Stimulated activated naive CD8-positive, alpha-beta T cell treated with anti-CD3 and anti-CD28 coated beads, Interleukin-15, amount 100 ng/mL, for 72 hours (primary cell): Measurements from ENCODE around the gene BABAM1.
"Not testable (repeated sequence)": the region's sequence is repeated elsewhere in the genome, so short reads cannot be mapped to it uniquely, and the experiment has no call there.

ENCODE experiments used
- ATAC-seq: fragments of 150-1000 bp; cut with Tn5 transposase; 2 replicates; pipeline ENCODE4 v1.10.0; 2021; ENCODE audit warnings: mild to moderate bottlenecking, moderate library complexity
- DNase-seq, 2 donors: peaks; one replicate each; pipeline ENCODE4 v3.0.0; 2021 to 2022
- H3K27ac Mint-ChIP-seq, 2 donors: one replicate each; pipeline ENCODE4 v1.8.0; 2022; ENCODE audit warnings: mild to moderate bottlenecking in 2 of 2, mixed read lengths in 2 of 2, moderate library complexity in 2 of 2
- H3K27me3 Mint-ChIP-seq: one replicate; pipeline ENCODE4 v1.8.0; 2022; ENCODE audit warnings: mixed read lengths
- H3K4me1 Mint-ChIP-seq: one replicate; pipeline ENCODE4 v1.8.0; 2022; ENCODE audit warnings: mild to moderate bottlenecking, mixed read lengths
- H3K4me3 Mint-ChIP-seq, 2 donors: one replicate each; pipeline ENCODE4 v1.8.0; 2022; ENCODE audit warnings: mild to moderate bottlenecking in 2 of 2, mixed read lengths in 2 of 2, moderate library complexity in 1 of 2
- H3K9me3 Mint-ChIP-seq, 2 donors: one replicate each; pipeline ENCODE4 v1.8.0; 2022; ENCODE audit warnings: mixed read lengths in 2 of 2

The BABAM1 gene

DNA sequence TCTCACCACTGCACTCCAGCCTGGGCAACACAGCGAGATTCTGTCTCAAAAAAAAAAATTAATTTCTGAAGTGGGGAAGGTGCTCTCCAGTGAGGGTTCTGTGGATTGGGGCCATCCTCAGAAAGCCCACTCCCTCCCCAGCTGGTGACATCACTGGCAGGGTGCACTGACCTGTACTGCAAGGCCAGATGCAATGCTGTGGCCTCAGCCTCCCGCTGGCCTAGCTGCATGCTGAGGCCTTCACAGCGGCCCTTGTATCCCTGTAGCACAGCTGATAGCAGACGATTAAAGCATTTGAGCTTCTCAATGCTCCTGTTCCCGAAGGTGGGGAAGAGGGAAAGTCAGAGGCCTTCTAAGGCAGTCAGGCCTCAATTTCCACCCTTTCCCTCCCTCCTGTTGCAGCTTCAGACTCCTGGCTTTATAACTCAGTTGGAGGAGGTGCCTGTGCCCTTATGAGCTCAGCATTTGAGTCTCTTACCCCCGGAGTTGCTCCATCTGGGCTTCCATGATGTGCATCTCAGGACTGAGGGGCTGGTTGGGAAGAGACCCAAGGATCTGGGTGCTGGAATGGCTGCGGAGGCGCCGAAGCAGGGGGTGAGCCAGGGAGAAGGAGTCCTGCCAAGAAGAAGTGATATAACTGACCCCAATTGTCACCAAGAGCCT lies 8.0 kb upstream of the BABAM1 start:
- no peak for DNase-seq

GRCh38 chr19:17259934-17260333 lies 7.3 kb upstream of the BABAM1 start:
- DNase-seq (no peak), ATAC-seq (no peak)
- Mint-ChIP-seq H3K27ac (no peak overlapping the region), H3K27me3 (peaks cover 8% of the 10 kb centered on the region), H3K9me3 (no peaks in the 10 kb centered on the region), H3K4me3 (no peak overlapping the region), H3K4me1 (peaks cover 15% of the 10 kb centered on the region)

More for the DNA sequence above, 8.0 kb upstream of the BABAM1 start:
- Mint-ChIP-seq H3K27ac (no peak overlapping the region), H3K4me1 (peaks cover 9% of the 10 kb centered on the region), H3K27me3 (peaks cover 8% of the 10 kb centered on the region), H3K4me3 (no peak overlapping the region), H3K9me3 (no peaks in the 10 kb centered on the region)
- ATAC-seq, result no peak

- Mint-ChIP-seq H3K27me3 (peaks cover 8% of the 10 kb centered on the region), H3K27ac (peak overlapping the region in 1 of 2 donors; percentile 0), H3K4me1 (peaks cover 16% of the 10 kb centered on the region), H3K9me3 (no peaks in the 10 kb centered on the region), H3K4me3 (no peak overlapping the region)
- DNase-seq (peak; percentile 86 to 92), ATAC-seq (peak; percentile 100)
Measured at GRCh38 chr19:17260842-17261325, 6.4 kb upstream of the BABAM1 start.

DNA sequence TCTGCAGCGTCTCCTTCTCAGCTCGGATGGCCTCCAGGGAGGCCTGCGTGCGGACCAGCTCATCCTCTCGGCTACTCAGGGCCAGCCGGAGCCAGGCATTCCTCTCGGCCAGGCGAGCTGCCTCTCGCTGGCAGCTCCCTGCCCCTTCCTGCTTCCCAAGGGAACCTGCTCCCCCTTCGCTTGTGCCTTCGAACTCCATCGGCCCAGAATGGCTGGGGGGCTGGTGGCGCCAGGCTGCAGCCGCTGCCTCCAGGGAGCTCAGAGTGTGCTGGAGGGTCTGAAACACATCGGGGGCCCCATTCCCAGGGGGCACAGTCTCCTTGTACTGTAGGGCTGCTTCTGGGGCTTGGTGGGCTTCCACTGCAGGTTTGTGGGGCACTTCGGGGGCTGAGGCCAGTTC lies 4.7 kb upstream of the BABAM1 start:
- peaks cover 25% of the 10 kb centered on the region for H3K4me1 Mint-ChIP-seq
- no peak overlapping the region for H3K4me3 Mint-ChIP-seq
- H3K9me3 Mint-ChIP-seq, result no peaks in the 10 kb centered on the region
- peaks cover 8% of the 10 kb centered on the region for H3K27me3 Mint-ChIP-seq
- no peak for DNase-seq
- no peak for ATAC-seq
- no peak overlapping the region for H3K27ac Mint-ChIP-seq

GRCh38 chr19:17263712-17264640 lies 3.3 kb upstream of the BABAM1 start:
- Mint-ChIP-seq H3K9me3 (no peaks in the 10 kb centered on the region), H3K27ac (peak overlapping the region in 1 of 2 donors; percentile 94), H3K4me1 (peaks cover 37% of the 10 kb centered on the region), H3K4me3 (no peak overlapping the region), H3K27me3 (peaks cover 8% of the 10 kb centered on the region)
- ATAC-seq (no peak), DNase-seq (no peak)

DNA sequence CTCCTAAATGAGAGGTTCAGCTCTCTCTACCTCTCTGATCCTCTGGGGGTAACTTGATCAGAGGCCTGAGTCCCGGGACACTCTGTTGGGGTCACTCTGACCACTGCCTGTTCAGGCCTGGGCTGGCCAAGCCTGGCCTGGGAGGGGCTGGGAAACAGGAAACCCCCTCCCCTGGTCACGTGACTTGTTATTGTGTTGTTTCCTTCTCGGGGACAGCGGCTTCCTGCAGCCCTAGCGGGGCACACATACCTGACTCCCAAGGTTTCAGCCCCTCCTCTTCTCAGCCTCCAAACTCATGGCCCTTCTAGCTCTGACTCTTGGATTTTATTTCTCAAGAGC lies 2.6 kb upstream of the BABAM1 start, which contains the start of gene USHBP1:
TSS of gene USHBP1 (minus strand) at position 105 of the 339 bp plus-strand sequence. CDS start 446 bp downstream, outside the sequence.
- Mint-ChIP-seq H3K4me3 (no peak within 1 kb of the TSS), H3K27me3 (peaks cover 8% of the 10 kb centered on the region), H3K4me1 (peaks cover 39% of the 10 kb centered on the region), H3K9me3 (no peaks in the 10 kb centered on the region), H3K27ac (peak within 1 kb of the TSS in 1 of 2 donors; percentile 94)
- ATAC-seq (no peak), DNase-seq (no peak)

DNA sequence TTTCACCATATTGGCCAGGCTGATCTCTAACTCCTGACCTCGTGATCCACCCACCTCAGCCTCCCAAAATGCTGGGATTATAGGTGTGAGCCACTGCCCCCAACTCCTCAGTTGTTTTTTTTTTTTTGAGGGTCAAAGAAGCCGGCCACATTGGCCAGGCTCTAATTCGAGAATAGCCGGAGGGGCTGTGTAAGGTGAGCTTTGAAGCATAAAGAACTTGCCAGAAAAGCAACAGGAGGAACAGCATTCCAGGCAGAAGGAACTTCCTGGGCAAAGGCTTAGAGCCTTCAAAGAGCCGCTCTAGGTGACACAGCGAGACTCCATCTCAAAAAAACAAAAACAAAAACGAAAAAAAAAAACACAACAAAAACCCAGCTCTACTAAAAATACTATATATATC lies 1.2 kb upstream of the BABAM1 start:
- H3K9me3 Mint-ChIP-seq, result no peaks in the 10 kb centered on the region
- H3K27ac Mint-ChIP-seq, result peak overlapping the region in 1 of 2 donors; percentile 34
- H3K27me3 Mint-ChIP-seq, result peaks cover under 1% of the 10 kb centered on the region
- DNase-seq (no peak), ATAC-seq (no peak)
- H3K4me3 Mint-ChIP-seq, result no peak overlapping the region
- H3K4me1 Mint-ChIP-seq, result peaks cover 32% of the 10 kb centered on the region

GRCh38 chr19:17266589-17266974 lies 661 bp upstream of the BABAM1 start:
- no peak for DNase-seq
- no peak for ATAC-seq
- Mint-ChIP-seq H3K9me3 (no peaks in the 10 kb centered on the region), H3K27ac (peak overlapping the region; percentile 67 to 91), H3K4me1 (peaks cover 29% of the 10 kb centered on the region), H3K27me3 (no peaks in the 10 kb centered on the region), H3K4me3 (peak overlapping the region; percentile 82 to 92)

- no peaks in the 10 kb centered on the region for H3K27me3 Mint-ChIP-seq
- peak overlapping the region; percentile 44 to 92 for H3K4me3 Mint-ChIP-seq
- DNase-seq (no peak), ATAC-seq (no peak)
- no peaks in the 10 kb centered on the region for H3K9me3 Mint-ChIP-seq
- H3K27ac Mint-ChIP-seq, result no peak overlapping the region
- H3K4me1 Mint-ChIP-seq, result peaks cover 29% of the 10 kb centered on the region
Measured at GRCh38 chr19:17268754-17269153, 1.5 kb downstream of the BABAM1 start.

GRCh38 chr19:17274892-17275291 lies 7.6 kb downstream of the BABAM1 start:
- not testable (repeated sequence) for H3K4me3 Mint-ChIP-seq, H3K27ac Mint-ChIP-seq, ATAC-seq, H3K27me3 Mint-ChIP-seq, DNase-seq, H3K9me3 Mint-ChIP-seq, H3K4me1 Mint-ChIP-seq

GRCh38 chr19:17275441-17276175 lies 8.4 kb downstream of the BABAM1 start:
- no peak for ATAC-seq

DNA sequence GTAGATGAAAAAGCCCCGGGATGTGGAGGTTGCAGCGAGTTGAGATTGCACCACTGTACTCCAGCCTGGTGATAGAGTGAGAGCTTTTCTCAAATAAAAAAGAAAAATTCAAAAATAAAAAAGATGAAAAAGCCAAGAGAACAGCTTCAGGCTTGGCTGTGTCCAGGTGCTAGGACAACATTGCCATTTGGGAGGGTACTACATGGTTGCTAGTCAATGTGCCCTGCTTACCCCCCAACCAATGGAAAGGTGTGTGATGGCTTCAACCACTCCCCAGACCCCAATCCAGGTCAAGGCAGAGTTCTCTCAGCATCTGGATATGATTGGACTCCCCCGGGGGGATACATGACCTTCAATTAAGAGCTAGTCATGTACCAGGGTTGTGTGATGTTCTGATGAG lies 12.2 kb downstream of the BABAM1 start:
- Mint-ChIP-seq H3K4me3 (no peak overlapping the region), H3K4me1 (peaks cover 27% of the 10 kb centered on the region), H3K27me3 (no peaks in the 10 kb centered on the region), H3K9me3 (no peaks in the 10 kb centered on the region), H3K27ac (no peak overlapping the region)
- ATAC-seq (no peak), DNase-seq (no peak)

More at GRCh38 chr19:17275441-17276175, 8.4 kb downstream of the BABAM1 start:
- Mint-ChIP-seq H3K9me3 (no peaks in the 10 kb centered on the region), H3K4me1 (no peaks in the 10 kb centered on the region), H3K27ac (no peak overlapping the region), H3K4me3 (no peak overlapping the region), H3K27me3 (no peaks in the 10 kb centered on the region)
- DNase-seq, result no peak

GRCh38 chr19:17281391-17282304 lies 14.4 kb downstream of the BABAM1 start, which contains the start of gene ANKLE1:
TSS of gene ANKLE1 (plus strand) at chr19:17281901. CDS start at chr19:17281921, 20 bp downstream.
- ATAC-seq (peak; percentile 64), DNase-seq (peak; percentile 60 to 65)
- peaks cover 27% of the 10 kb centered on the region for H3K4me1 Mint-ChIP-seq
- H3K27ac Mint-ChIP-seq, result peak within 1 kb of the TSS; percentile 87 to 94
- no peaks in the 10 kb centered on the region for H3K27me3 Mint-ChIP-seq
- H3K4me3 Mint-ChIP-seq, result peak within 1 kb of the TSS; percentile 90 to 96
- no peaks in the 10 kb centered on the region for H3K9me3 Mint-ChIP-seq

GRCh38 chr19:17282488-17283125 lies 15.4 kb downstream of the BABAM1 start:
- Mint-ChIP-seq H3K27me3 (no peaks in the 10 kb centered on the region), H3K4me3 (peak overlapping the region; percentile 90 to 96), H3K27ac (peak overlapping the region; percentile 87 to 94), H3K4me1 (peaks cover 27% of the 10 kb centered on the region), H3K9me3 (no peaks in the 10 kb centered on the region)
- peak; percentile 94 for ATAC-seq
- peak; percentile 82 to 86 for DNase-seq
